CD4-positive, alpha-beta T cell (primary cell): ENCODE data around the gene CACNA2D3. TPM values are rescaled to one million over a fixed set of nuclear protein-coding genes. Genes with fewer than 3 reads are reported as not detected.

Experiments used
- ATAC-seq: fragments of 200-7000 bp; cut with Tn5 transposase; one replicate; pipeline ENCODE4 v1.10.0; 2022; ENCODE audit warnings: mild to moderate bottlenecking; ENCODE audit not compliant: poor library complexity
- CTCF ChIA-PET: fragments of 350-600 bp; sonication (Branson Sonifier 250); formaldehyde crosslinking; loops from one replicate; lab custom pipeline; 2021; ENCODE audit warnings: antibody characterized with exemption, inconsistent platforms; lab: Charles Lee
- POLR2A ChIA-PET: fragments of 350-600 bp; sonication (Branson Sonifier 250); formaldehyde crosslinking; loops from one replicate; lab custom pipeline; 2021; ENCODE audit warnings: antibody characterized with exemption, inconsistent platforms; lab: Charles Lee
- DNase-seq, 14 experiments: peaks; one replicate each; pipeline ENCODE4 v3.0.0-alpha.2; 2013 to 2020; ENCODE audit warnings: mixed read lengths in 2 of 14
- H3K27ac ChIP-seq, 2 donors: one replicate each; pipeline versions ENCODE4 v1.5.1 to v1.7.0; 2013; ENCODE audit warnings: low read length in 2 of 2, low read depth in 1 of 2, mild to moderate bottlenecking in 1 of 2
- H3K27me3 ChIP-seq, 2 experiments: 1 replicate in 1 of 2; 2 replicates in 1 of 2; pipeline versions ENCODE4 v1.6.1 to v1.7.0; 2013; ENCODE audit warnings: low read length in 2 of 2, control low read depth in 1 of 2, mild to moderate bottlenecking in 1 of 2, moderate library complexity in 1 of 2; ENCODE audit not compliant: insufficient read depth in 2 of 2, control insufficient read depth in 1 of 2
- H3K36me3 ChIP-seq: one replicate; pipeline ENCODE4 v1.6.1; 2013; ENCODE audit warnings: low read length, control low read depth; ENCODE audit not compliant: insufficient read depth
- H3K4me1 ChIP-seq: one replicate; pipeline ENCODE4 v1.6.1; 2013; ENCODE audit warnings: low read length, control low read depth; ENCODE audit not compliant: insufficient read depth
- H3K4me3 ChIP-seq: one replicate; pipeline ENCODE4 v1.5.1; 2013; ENCODE audit warnings: mild to moderate bottlenecking, low read length, moderate library complexity
- H3K9me3 ChIP-seq, 2 experiments: 1 replicate in 1 of 2; 2 replicates in 1 of 2; pipeline versions ENCODE4 v1.6.1 to v1.7.0; 2013; ENCODE audit warnings: low read length in 2 of 2, mild to moderate bottlenecking in 2 of 2, control low read depth in 1 of 2, moderate library complexity in 1 of 2; ENCODE audit not compliant: control insufficient read depth in 1 of 2, insufficient read depth in 1 of 2
- H3K27ac Mint-ChIP-seq: one replicate; pipeline ENCODE4 v1.8.0; 2020; ENCODE audit warnings: mixed read lengths
- H3K27me3 Mint-ChIP-seq: one replicate; pipeline ENCODE4 v1.8.0; 2021; ENCODE audit warnings: mixed read lengths
- H3K36me3 Mint-ChIP-seq: one replicate; pipeline ENCODE4 v1.8.0; 2021; ENCODE audit warnings: low read depth, mixed read lengths
- H3K4me1 Mint-ChIP-seq: one replicate; pipeline ENCODE4 v1.8.0; 2021; ENCODE audit warnings: low read depth, mixed read lengths
- H3K4me3 Mint-ChIP-seq: one replicate; pipeline ENCODE4 v1.8.0; 2020; ENCODE audit warnings: mild to moderate bottlenecking, mixed read lengths
- H3K9me3 Mint-ChIP-seq: one replicate; pipeline ENCODE4 v1.8.0; 2020; ENCODE audit warnings: mixed read lengths
- CTCF ChIP-seq: fragments of 200-600 bp; IDR thresholded peaks from one replicate; pipeline ENCODE4 v1.8.0; 2022; ENCODE audit warnings: antibody characterized with exemption, mild to moderate bottlenecking
- intact Hi-C, 2 experiments: fragments of 100-400 bp; cut with DNase I in 1 of 2; cut with micrococcal nuclease in 1 of 2; formaldehyde crosslinking; loops; one replicate each; pipeline versions ENCODE4 v1.15.1 to v1.9.0; 2023 to 2025; cut with DNase I, micrococcal nuclease
- total RNA-seq, 174 experiments: library from RNA in 2 of 174; stranded (reverse) in 2 of 174; gene quantifications; one replicate each; pipeline ENCODE4 v1.2.3 and lab custom pipeline; 2021 to 2026

The CACNA2D3 gene
- total RNA-seq, 2 experiments from 2014 or later: 0.08 TPM; not detected in 1

DNA sequence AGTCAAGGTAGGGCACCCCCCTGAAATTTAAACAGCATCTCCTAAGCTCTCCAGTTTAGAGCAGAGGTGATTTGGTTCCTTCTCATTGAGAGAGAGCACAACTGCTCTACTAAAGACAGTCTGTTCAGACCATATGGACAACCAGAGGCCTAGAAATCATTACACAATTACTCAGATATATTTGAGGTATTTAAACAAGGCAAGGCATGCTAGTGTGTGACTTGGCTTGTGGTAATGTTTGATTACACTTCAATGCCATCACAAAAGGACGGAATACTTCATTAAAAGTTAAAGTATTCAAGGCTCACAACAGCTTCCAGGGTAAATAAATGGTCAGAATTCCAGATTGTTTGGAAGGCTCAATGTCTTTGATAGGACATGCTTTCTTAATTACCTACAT lies 695.3 kb downstream of the CACNA2D3 start:
- POLR2A ChIA-PET: no interaction called here
- Mint-ChIP-seq H3K9me3 (no peaks in the 10 kb centered on the region), H3K27ac (no peak overlapping the region), H3K4me3 (no peak overlapping the region), H3K4me1 (no peaks in the 10 kb centered on the region), H3K36me3 (no peaks in the 10 kb centered on the region), H3K27me3 (no peaks in the 10 kb centered on the region)
- Histone ChIP-seq H3K27me3 (no peaks in the 10 kb centered on the region), H3K36me3 (no peaks in the 10 kb centered on the region), H3K4me3 (no peak overlapping the region), H3K9me3 (peaks cover 0 to 4% of the 10 kb centered on the region in 2 experiments), H3K27ac (no peak overlapping the region), H3K4me1 (no peaks in the 10 kb centered on the region)
- ATAC-seq: no peak
- intact Hi-C loops: no loop called here
- no peak for TF ChIP-seq CTCF
- CTCF ChIA-PET: no interaction called here
- DNase-seq: no peak

DNA sequence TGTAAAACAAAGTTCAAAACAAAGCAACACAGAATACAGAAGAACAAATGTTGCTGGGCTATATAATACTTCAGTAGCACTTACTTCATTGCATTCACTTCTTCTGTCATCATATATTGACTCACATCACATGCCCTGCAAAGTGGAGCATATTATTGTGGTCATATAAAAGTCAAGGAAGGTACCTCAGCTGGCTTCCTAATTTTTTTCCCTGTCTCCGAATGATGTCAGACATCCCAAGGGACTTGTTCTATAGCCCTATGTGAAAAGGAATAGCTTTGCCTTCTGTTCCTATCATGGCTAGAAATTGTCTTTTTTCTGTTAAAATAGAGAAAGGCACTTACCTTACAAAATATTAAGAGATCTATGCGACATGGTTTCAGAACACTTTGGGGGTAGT lies 696.1 kb downstream of the CACNA2D3 start:
- H3K4me3 Mint-ChIP-seq: no peak overlapping the region
- H3K27ac ChIP-seq: no peak overlapping the region
- ChIA-PET CTCF (no interaction called here), POLR2A (no interaction called here)
- no peak overlapping the region for H3K4me3 ChIP-seq
- H3K27ac Mint-ChIP-seq: no peak overlapping the region
- no peak for TF ChIP-seq CTCF
- H3K27me3 ChIP-seq: no peaks in the 10 kb centered on the region
- no peaks in the 10 kb centered on the region for H3K4me1 ChIP-seq
- H3K36me3 ChIP-seq: no peaks in the 10 kb centered on the region
- H3K36me3 Mint-ChIP-seq: no peaks in the 10 kb centered on the region
- ATAC-seq (no peak), DNase-seq (no peak)
- H3K9me3 ChIP-seq: peaks cover 0 to 4% of the 10 kb centered on the region in 2 experiments
- intact Hi-C loops: no loop called here
- H3K9me3 Mint-ChIP-seq: no peaks in the 10 kb centered on the region
- no peaks in the 10 kb centered on the region for H3K4me1 Mint-ChIP-seq
- no peaks in the 10 kb centered on the region for H3K27me3 Mint-ChIP-seq

DNA sequence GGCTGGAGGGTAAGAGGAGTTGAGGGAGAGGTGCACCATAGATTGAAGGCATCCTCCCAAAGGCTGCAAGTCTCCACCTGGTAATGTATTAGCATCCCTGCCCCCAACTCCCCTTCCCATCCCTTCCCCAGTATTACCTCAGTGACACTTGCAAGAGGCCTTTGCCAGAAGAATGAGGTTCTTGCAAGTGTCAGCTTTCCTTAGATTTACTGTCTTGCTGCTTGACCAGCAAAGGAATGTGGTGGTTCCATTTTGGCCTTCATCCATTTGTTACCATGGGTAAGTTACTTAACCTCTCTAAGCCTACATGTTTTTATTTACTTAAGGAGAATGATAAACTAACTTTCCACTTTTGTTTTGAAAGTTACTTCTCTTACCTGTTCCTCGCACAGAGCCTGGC lies 696.6 kb downstream of the CACNA2D3 start:
- H3K9me3 ChIP-seq: peaks cover 0 to 4% of the 10 kb centered on the region in 2 experiments
- no peaks in the 10 kb centered on the region for H3K27me3 ChIP-seq
- no peaks in the 10 kb centered on the region for H3K27me3 Mint-ChIP-seq
- no peak overlapping the region for H3K27ac Mint-ChIP-seq
- H3K9me3 Mint-ChIP-seq: no peaks in the 10 kb centered on the region
- no peaks in the 10 kb centered on the region for H3K36me3 Mint-ChIP-seq
- no peaks in the 10 kb centered on the region for H3K4me1 Mint-ChIP-seq
- ATAC-seq (no peak), DNase-seq (no peak)
- CTCF ChIA-PET: no interaction called here
- H3K27ac ChIP-seq: no peak overlapping the region
- no peak overlapping the region for H3K4me3 Mint-ChIP-seq
- H3K4me3 ChIP-seq: no peak overlapping the region
- POLR2A ChIA-PET: no interaction called here
- no peaks in the 10 kb centered on the region for H3K36me3 ChIP-seq
- intact Hi-C loops: no loop called here
- no peak for TF ChIP-seq CTCF
- H3K4me1 ChIP-seq: no peaks in the 10 kb centered on the region
